Measurements from ENCODE around the gene GAGE13.
"Not testable (repeated sequence)": the region's sequence is repeated elsewhere in the genome, so short reads cannot be mapped to it uniquely, and the experiment has no call there.

DNA sequence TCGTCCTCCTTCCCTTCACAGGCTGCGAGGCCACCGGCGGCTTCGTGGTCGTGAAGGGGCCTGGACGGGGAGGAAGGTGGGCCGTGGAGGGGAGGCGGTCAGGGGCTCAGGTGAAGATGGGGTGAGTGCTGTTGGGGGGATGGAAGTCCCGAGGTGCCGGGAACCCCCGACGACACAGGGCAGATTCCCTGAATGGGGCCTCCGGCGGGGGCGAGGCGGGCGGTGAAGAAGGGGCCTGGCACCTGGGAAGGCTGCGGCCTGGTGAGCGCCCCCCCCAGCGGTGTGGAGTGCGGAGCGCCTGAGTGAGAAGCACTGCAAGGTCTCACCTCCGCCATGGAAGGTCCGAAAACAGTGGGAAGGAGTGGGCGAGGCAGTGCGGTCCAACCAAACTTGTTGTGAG, 9.1 kb upstream of the GAGE13 start:
- TF ChIP-seq EZH2 (IDR thresholded peaks at IDR 0.05; ENCODE audit: insufficient read depth, low read length) = not testable (repeated sequence)
- TF ChIP-seq, protein P1, sequence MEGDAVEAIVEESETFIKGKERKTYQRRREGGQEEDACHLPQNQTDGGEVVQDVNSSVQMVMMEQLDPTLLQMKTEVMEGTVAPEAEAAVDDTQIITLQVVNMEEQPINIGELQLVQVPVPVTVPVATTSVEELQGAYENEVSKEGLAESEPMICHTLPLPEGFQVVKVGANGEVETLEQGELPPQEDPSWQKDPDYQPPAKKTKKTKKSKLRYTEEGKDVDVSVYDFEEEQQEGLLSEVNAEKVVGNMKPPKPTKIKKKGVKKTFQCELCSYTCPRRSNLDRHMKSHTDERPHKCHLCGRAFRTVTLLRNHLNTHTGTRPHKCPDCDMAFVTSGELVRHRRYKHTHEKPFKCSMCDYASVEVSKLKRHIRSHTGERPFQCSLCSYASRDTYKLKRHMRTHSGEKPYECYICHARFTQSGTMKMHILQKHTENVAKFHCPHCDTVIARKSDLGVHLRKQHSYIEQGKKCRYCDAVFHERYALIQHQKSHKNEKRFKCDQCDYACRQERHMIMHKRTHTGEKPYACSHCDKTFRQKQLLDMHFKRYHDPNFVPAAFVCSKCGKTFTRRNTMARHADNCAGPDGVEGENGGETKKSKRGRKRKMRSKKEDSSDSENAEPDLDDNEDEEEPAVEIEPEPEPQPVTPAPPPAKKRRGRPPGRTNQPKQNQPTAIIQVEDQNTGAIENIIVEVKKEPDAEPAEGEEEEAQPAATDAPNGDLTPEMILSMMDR (IDR thresholded peaks at IDR 0.05; ENCODE audit: insufficient read depth, low read depth, low read length) = not testable (repeated sequence)
